Pancreas (tissue), 10 donors: ENCODE results near the gene SRRM2. TPM values are rescaled to one million over a fixed set of nuclear protein-coding genes. Genes with fewer than 3 reads are reported as not detected.

ENCODE experiments used
- ATAC-seq, 4 donors: fragments of 200-7000 bp; cut with Tn5 transposase; one replicate each; pipeline versions ENCODE4 v1.8.0 to v1.9.1; 2020; ENCODE audit warnings: mild to moderate bottlenecking in 4 of 4, moderate library complexity in 4 of 4
- DNase-seq, 6 donors: peaks; one replicate each; pipeline ENCODE4 v3.0.0-alpha.2; 2020
- FAIRE-seq: peaks from 2 replicates; lab custom pipeline; 2012; peaks lifted over from hg19 to GRCh38; lab: Jason Lieb, UNC
- H3K27ac ChIP-seq, 4 donors: fragments of 200-600 bp; sonication (generic); 1 replicate in 3 of 4; 2 replicates in 1 of 4; pipeline versions ENCODE4 v1.5.0 to v1.8.0; 2020
- H3K27me3 ChIP-seq, 4 donors: fragments of 200-600 bp; one replicate each; pipeline ENCODE4 v1.8.0; 2021
- H3K36me3 ChIP-seq, 3 donors: fragments of 200-600 bp; sonication (generic) in 1 of 3; one replicate each; pipeline versions ENCODE4 v1.5.0 to v1.8.0; 2020 to 2021
- H3K4me1 ChIP-seq, 3 donors: fragments of 200-600 bp; one replicate each; pipeline ENCODE4 v1.8.0; 2021
- H3K4me3 ChIP-seq, 4 donors: fragments of 200-600 bp; sonication (generic) in 2 of 4; one replicate each; pipeline versions ENCODE4 v1.5.0 to v1.8.0; 2020 to 2021
- H3K9me3 ChIP-seq, 4 donors: fragments of 200-600 bp; one replicate each; pipeline ENCODE4 v1.8.0; 2021
- WGBS, 2 donors: extraction: QIAGEN DNeasy Blood & Tissue Kit; methylation state at CpG; one replicate each; pipeline ENCODE4 v1.1.7; 2013; 5-methylcytosine and 5-hydroxymethylcytosine counted together
- intact Hi-C, 3 donors: fragments of 100-400 bp; cut with DNase I; formaldehyde crosslinking; loops; one replicate each; pipeline versions ENCODE4 v1.11.1 to v1.14.2; 2022
- polyA plus RNA-seq, 2 donors: library from polyadenylated mRNA; stranded (reverse); fragments of 200-250 nt; gene quantifications; one replicate each; pipeline ENCODE4 v1.2.3, GENCODE V29; 2013
- total RNA-seq, 6 donors: library from RNA; stranded (reverse); fragmentation: NEBNext Ultra II Directional in 4 of 6; extraction: Animal tissue kit (Norgen Biotek cat#: 25700) in 4 of 6; gene quantifications; one replicate each; pipeline versions ENCODE4 v1.2.1 to v1.2.4, GENCODE V29; 2021 to 2023
- TF ChIP-seq, protein P1 (sequence below), 4 donors: fragments of 200-600 bp; sonication (generic) in 3 of 4; IDR thresholded peaks; one replicate each; pipeline versions ENCODE4 v1.5.0 to v1.8.0; 2021; ENCODE audit warnings: antibody characterized with exemption in 4 of 4
- donor health status: healthy with polysubstance abuse.
- donor health status: DM: no; HTN: no; CAD: no; lungs with moderate emphysema.
- donor health status: DM: no; HTN: no; CAD: no.
- donor health status: control.
- donor health status: control.
- donor health status: Bipolar disorder and iron deficiency.
- donor health status: DM: yes; HTN: yes; CAD: no.
- donor health status: DM: no; HTN: no; CAD: no.
- donor health status: DM: no; HTN: no; CAD: no.
- donor health status: DM: yes; HTN: yes; CAD: no.

SRRM2 gene
- total and polyA plus RNA-seq, 8 donors = 244 to 1,932 (median 380) TPM

DNA sequence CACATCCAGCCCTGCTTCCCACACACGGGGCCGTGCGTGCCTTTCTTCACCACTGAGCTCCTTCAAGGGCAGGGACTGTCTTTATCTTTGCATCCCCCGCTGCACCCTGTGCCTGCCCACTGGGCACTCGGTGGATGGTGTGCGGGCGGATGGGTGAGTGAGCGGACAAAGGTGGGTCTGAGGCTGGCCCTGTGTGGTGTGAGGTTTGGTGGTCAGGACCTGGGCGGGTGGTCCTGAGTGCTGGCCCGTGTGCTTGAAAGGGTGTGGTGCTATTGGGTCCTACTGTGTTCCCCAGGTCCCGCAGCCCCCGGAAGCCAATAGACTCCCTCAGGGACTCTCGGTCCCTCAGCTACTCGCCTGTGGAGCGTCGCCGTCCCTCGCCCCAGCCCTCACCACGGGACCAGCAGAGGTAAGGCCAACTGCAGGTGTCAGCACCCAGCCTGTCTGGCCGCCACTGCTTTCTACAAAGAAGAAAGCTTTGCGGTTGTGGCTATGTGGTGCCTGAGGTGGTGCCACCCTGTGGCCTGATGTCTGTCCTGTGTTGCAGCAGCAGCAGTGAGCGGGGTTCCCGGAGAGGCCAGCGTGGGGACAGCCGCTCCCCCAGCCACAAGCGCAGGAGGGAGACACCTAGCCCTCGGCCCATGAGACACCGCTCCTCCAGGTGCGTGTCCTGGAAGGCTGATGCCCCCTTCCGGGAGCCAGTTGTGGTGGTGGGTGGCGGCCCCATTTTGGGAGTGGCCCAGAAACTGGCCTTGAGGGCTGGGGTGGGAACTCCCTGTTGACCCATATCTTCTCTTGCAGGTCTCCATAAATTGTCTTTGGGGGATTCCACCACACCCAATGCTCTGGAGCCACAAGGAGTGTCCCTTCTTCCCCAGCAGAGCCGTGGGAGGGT, 17.9 kb downstream of the SRRM2 start:
- WGBS, 2 donors = 87 to 88% methylated on average over 31 to 32 of the region's 32 CpGs
- DNase-seq = peak in 1 of 6 donors; percentile 69
- Histone ChIP-seq H3K36me3 (peaks cover 8 to 67% (median 51%) of the 10 kb centered on the region in 3 donors), H3K4me3 (no peak overlapping the region), H3K9me3 (no peaks in the 10 kb centered on the region), H3K27ac (no peak overlapping the region), H3K4me1 (peaks cover 0 to 3% (median 0%) of the 10 kb centered on the region in 3 donors), H3K27me3 (no peaks in the 10 kb centered on the region)
- TF ChIP-seq, protein P1, sequence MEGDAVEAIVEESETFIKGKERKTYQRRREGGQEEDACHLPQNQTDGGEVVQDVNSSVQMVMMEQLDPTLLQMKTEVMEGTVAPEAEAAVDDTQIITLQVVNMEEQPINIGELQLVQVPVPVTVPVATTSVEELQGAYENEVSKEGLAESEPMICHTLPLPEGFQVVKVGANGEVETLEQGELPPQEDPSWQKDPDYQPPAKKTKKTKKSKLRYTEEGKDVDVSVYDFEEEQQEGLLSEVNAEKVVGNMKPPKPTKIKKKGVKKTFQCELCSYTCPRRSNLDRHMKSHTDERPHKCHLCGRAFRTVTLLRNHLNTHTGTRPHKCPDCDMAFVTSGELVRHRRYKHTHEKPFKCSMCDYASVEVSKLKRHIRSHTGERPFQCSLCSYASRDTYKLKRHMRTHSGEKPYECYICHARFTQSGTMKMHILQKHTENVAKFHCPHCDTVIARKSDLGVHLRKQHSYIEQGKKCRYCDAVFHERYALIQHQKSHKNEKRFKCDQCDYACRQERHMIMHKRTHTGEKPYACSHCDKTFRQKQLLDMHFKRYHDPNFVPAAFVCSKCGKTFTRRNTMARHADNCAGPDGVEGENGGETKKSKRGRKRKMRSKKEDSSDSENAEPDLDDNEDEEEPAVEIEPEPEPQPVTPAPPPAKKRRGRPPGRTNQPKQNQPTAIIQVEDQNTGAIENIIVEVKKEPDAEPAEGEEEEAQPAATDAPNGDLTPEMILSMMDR (IDR thresholded peaks at IDR 0.05) = no peak
- ATAC-seq = peak in 2 of 4 donors; percentile 1 to 11
- FAIRE-seq = no peak
- intact Hi-C loops = no loop called here

DNA sequence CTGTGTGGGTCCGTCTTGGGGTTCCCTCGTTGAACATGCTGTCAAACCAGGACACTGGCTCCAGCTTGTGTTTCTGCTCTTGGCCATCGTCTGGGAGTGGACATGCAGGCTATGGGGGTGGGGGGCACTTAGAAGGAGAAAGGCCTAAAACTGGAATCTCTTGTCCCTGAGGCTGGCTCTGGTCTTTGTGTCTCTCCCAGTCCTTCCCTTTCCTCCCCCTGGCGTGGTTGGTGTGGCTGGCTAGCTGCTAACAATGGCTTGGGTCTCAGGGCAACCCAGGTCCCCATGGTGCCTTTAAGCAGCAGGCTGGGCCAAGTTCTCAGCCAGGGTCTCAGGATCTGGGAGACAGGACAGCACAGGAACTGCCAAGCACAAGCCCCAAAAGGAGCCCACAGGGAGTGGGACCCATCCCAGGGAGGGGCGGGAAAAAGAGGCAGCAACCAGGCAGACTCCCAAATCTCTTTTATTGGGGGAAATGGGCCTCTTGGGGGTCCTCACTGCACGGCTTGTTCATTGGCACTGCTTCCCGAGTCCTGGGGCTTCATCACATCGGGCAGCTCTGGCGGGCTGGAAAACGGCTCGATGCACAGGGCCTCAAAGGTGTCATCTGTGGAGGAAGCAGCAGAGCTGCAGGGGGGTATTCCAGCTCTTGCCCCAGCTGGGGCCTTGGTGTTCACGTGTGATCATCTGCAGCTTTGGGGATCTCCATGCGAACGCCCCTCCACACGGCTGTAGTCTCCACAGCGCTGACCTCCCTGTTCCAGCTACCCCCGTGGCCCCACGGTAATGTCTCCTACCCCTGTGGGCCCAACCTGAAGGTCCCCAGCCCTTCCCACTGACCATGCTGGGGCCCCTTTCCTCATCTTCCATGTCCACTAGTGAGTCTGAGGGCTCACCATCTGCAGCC, 19.3 kb downstream of the SRRM2 start:
- TF ChIP-seq, protein P1 (IDR thresholded peaks at IDR 0.05) = no peak
- Histone ChIP-seq H3K4me3 (no peak overlapping the region), H3K9me3 (no peaks in the 10 kb centered on the region), H3K27ac (no peak overlapping the region), H3K27me3 (no peaks in the 10 kb centered on the region), H3K36me3 (peaks cover 8 to 54% (median 47%) of the 10 kb centered on the region in 3 donors), H3K4me1 (peaks cover 8 to 13% (median 8%) of the 10 kb centered on the region in 3 donors)
- 83 to 85% methylated on average over 18 of the region's 18 CpGs for WGBS, 2 donors
- ATAC-seq (no peak), FAIRE-seq (no peak), DNase-seq (peak in 1 of 6 donors; percentile 18)
- intact Hi-C loops = no loop called here

DNA sequence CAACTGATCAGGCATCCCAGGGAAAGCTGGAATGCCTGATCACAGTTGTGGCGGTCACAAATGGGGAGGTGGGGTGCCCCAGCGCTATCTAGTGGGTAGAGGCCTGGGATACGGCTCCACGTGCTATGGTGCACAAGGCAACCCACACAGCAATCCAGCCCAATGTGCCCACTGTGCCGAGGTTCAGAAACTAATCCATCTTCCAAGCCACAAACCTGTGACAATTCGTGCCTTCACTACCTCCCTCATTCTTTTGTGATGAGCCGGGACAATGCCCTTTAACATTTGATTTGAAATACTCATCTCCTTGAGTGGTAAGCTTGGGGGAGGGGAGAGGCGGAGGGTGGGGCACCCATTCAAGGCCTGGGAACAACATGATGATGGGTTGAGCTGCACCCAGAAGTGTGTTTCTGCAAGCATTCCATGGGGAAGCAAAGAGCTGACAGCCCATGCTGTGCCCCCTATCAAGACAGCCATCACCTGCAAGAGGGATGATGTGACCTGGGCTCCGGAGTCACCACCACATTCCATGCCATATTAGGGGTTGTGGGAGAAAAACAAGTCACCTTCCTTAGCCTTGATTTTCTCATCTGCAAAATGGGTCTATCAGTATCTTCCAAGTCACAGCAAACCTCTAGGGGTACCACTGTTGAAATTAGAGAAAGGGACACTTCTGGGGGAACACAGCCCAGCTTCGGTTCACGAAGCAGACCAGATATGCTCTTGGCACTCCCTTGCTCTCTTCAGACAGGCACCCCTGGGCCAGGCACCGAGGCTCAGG, 20.9 kb downstream of the SRRM2 start:
- intact Hi-C loops = no loop called here
- FAIRE-seq = no peak
- H3K27ac ChIP-seq = no peak overlapping the region

More for the DNA sequence above, 20.9 kb downstream of the SRRM2 start:
- Histone ChIP-seq H3K4me1 (peaks cover 8 to 16% (median 8%) of the 10 kb centered on the region in 3 donors), H3K4me3 (no peak overlapping the region), H3K36me3 (peaks cover 4 to 38% (median 32%) of the 10 kb centered on the region in 3 donors), H3K27me3 (no peaks in the 10 kb centered on the region), H3K9me3 (no peaks in the 10 kb centered on the region)
- DNase-seq = no peak
- 84% methylated on average over 12 of the region's 12 CpGs for WGBS, 2 donors
- TF ChIP-seq, protein P1 (IDR thresholded peaks at IDR 0.05) = no peak
- no peak for ATAC-seq
